CD14-positive monocyte (primary cell): ENCODE results near the gene PBX3. TPM values are rescaled to one million over a fixed set of nuclear protein-coding genes. Genes with fewer than 3 reads are reported as not detected.

Experiments
- DNase-seq, 3 donors: peaks; one replicate each; pipeline ENCODE4 v3.0.0-alpha.2; 2011 to 2022
- H2AFZ ChIP-seq: 2 replicates; pipeline ENCODE4 v1.6.0; 2012; ENCODE audit warnings: mild to moderate bottlenecking, low read depth, low read length, inconsistent platforms; ENCODE audit not compliant: insufficient read depth, poor library complexity, severe bottlenecking
- H3K27ac ChIP-seq, 2 donors: 1 replicate in 1 of 2; 2 replicates in 1 of 2; pipeline ENCODE4 v1.5.1; 2012 to 2013; ENCODE audit warnings: low read length in 2 of 2, control low read depth in 1 of 2, inconsistent platforms in 1 of 2, low read depth in 1 of 2, mild to moderate bottlenecking in 1 of 2
- H3K27me3 ChIP-seq, 2 donors: one replicate each; pipeline versions ENCODE4 v1.6.0 to v1.6.1; 2011 to 2013; ENCODE audit warnings: low read length in 2 of 2; ENCODE audit not compliant: control insufficient read depth in 2 of 2, insufficient read depth in 2 of 2
- H3K36me3 ChIP-seq, 2 donors: replicated peaks in 1 of 2; 1 replicate in 1 of 2; 2 replicates in 1 of 2; pipeline versions ENCODE4 v1.5.1 to v1.6.1; 2012 to 2013; ENCODE audit warnings: low read length in 2 of 2, control low read depth in 1 of 2, inconsistent platforms in 1 of 2, mild to moderate bottlenecking in 1 of 2; ENCODE audit not compliant: insufficient read depth in 2 of 2, control insufficient read depth in 1 of 2
- H3K4me1 ChIP-seq, 2 donors: 1 replicate in 1 of 2; 2 replicates in 1 of 2; pipeline versions ENCODE4 v1.5.1 to v1.6.1; 2012 to 2013; ENCODE audit warnings: low read length in 2 of 2, control low read depth in 1 of 2, inconsistent platforms in 1 of 2, mild to moderate bottlenecking in 1 of 2, moderate library complexity in 1 of 2; ENCODE audit not compliant: insufficient read depth in 2 of 2, control insufficient read depth in 1 of 2
- H3K4me2 ChIP-seq: replicated peaks from 2 replicates; pipeline ENCODE3; 2012; ENCODE audit warnings: low read length, moderate library complexity, mild to moderate bottlenecking; ENCODE audit not compliant: poor library complexity, severe bottlenecking; ENCODE audit errors: extremely low read depth
- H3K4me3 ChIP-seq, 3 experiments: fragments of 200-600 bp in 1 of 3; sonication (generic) in 1 of 3; replicated peaks in 1 of 3; 1 replicate in 2 of 3; 2 replicates in 1 of 3; pipeline ENCODE4 v1.5.1; 2011 to 2013; ENCODE audit warnings: low read length in 3 of 3, mild to moderate bottlenecking in 3 of 3, control low read depth in 2 of 3, low read depth in 2 of 3, inconsistent platforms in 1 of 3, moderate library complexity in 1 of 3
- H3K79me2 ChIP-seq: 2 replicates; pipeline ENCODE4 v1.6.0; 2012; ENCODE audit warnings: mild to moderate bottlenecking, control low read depth, inconsistent platforms, low read length, moderate library complexity; ENCODE audit not compliant: insufficient read depth
- H3K9ac ChIP-seq: 2 replicates; pipeline ENCODE4 v1.6.0; 2017; ENCODE audit warnings: low read length, mild to moderate bottlenecking; ENCODE audit not compliant: insufficient read depth, poor library complexity, severe bottlenecking
- H3K9me3 ChIP-seq, 2 donors: replicated peaks in 1 of 2; 1 replicate in 1 of 2; 2 replicates in 1 of 2; pipeline versions ENCODE4 v1.5.1 to v1.6.1; 2012 to 2013; ENCODE audit warnings: low read length in 2 of 2, control low read depth in 1 of 2; ENCODE audit not compliant: control insufficient read depth in 1 of 2, insufficient read depth in 1 of 2
- H4K20me1 ChIP-seq: 2 replicates; pipeline ENCODE4 v1.6.0; 2012; ENCODE audit warnings: mild to moderate bottlenecking, low read length, control low read depth, moderate library complexity; ENCODE audit not compliant: insufficient read depth
- H3K27ac Mint-ChIP-seq, 7 donors: one replicate each; pipeline ENCODE4 v1.8.0; 2020; ENCODE audit warnings: mild to moderate bottlenecking in 7 of 7, mixed read lengths in 7 of 7, moderate library complexity in 6 of 7, inconsistent platforms in 2 of 7
- H3K27me3 Mint-ChIP-seq, 3 donors: one replicate each; pipeline ENCODE4 v1.8.0; 2021 to 2022; ENCODE audit warnings: low read depth in 3 of 3, mild to moderate bottlenecking in 3 of 3, mixed read lengths in 3 of 3, moderate library complexity in 3 of 3, inconsistent platforms in 1 of 3
- H3K36me3 Mint-ChIP-seq, 2 donors: one replicate each; pipeline ENCODE4 v1.8.0; 2020; ENCODE audit warnings: mixed read lengths in 2 of 2, inconsistent platforms in 1 of 2, mild to moderate bottlenecking in 1 of 2
- H3K4me1 Mint-ChIP-seq: one replicate; pipeline ENCODE4 v1.8.0; 2020; ENCODE audit warnings: mild to moderate bottlenecking, mixed read lengths
- H3K4me3 Mint-ChIP-seq, 2 donors: one replicate each; pipeline ENCODE4 v1.8.0; 2020; ENCODE audit warnings: mild to moderate bottlenecking in 2 of 2, mixed read lengths in 2 of 2, moderate library complexity in 1 of 2
- H3K9me3 Mint-ChIP-seq, 7 donors: one replicate each; pipeline ENCODE4 v1.8.0; 2020 to 2022; ENCODE audit warnings: mixed read lengths in 7 of 7, mild to moderate bottlenecking in 6 of 7, moderate library complexity in 6 of 7, inconsistent platforms in 2 of 7
- CTCF ChIP-seq: fragments of 200-600 bp; IDR thresholded peaks from one replicate; pipeline ENCODE4 v1.8.0; 2022; ENCODE audit warnings: antibody characterized with exemption, mild to moderate bottlenecking
- WGBS: methylation state at CpG from one replicate; pipeline ENCODE4 v1.1.5; 2013; ENCODE audit warnings: missing lambda C conversion rate; ENCODE audit not compliant: insufficient coverage; 5-methylcytosine and 5-hydroxymethylcytosine counted together
- intact Hi-C, 2 donors: fragments of 100-400 bp; cut with micrococcal nuclease; formaldehyde crosslinking; loops; one replicate each; pipeline versions ENCODE4 v1.15.0 to v1.15.1; 2023
- polyA plus RNA-seq, 3 donors: library from polyadenylated mRNA; depleted of rRNA in 1 of 3; unstranded in 2 of 3; stranded (reverse) in 1 of 3; fragments of 300-500 nt in 2 of 3; fragments of >200 nt in 1 of 3; fragmentation: Illumina TruSeq in 2 of 3; gene quantifications; 1 replicate in 2 of 3; 2 replicates in 1 of 3; pipeline ENCODE4 v1.2.3, GENCODE V29; 2012 to 2021

PBX3 gene
- polyA plus RNA-seq, 3 donors, result 6.6 to 22.7 (median 7.1) TPM

- H3K4me1 ChIP-seq, result peaks cover 0 to 3% of the 10 kb centered on the region in 2 donors
- Mint-ChIP-seq H3K36me3 (peaks cover 2 to 4% of the 10 kb centered on the region in 2 donors), H3K4me1 (peaks cover 8% of the 10 kb centered on the region), H3K9me3 (no peaks in the 10 kb centered on the region), H3K27ac (no peak overlapping the region), H3K4me3 (no peak overlapping the region), H3K27me3 (no peaks in the 10 kb centered on the region)
- no peak overlapping the region for H2AFZ ChIP-seq
- no peaks in the 10 kb centered on the region for H4K20me1 ChIP-seq
- no peak overlapping the region for H3K4me2 ChIP-seq
- no peak for TF ChIP-seq CTCF
- H3K9me3 ChIP-seq, result no peaks in the 10 kb centered on the region
- no peak overlapping the region for H3K4me3 ChIP-seq
- H3K27ac ChIP-seq, result no peak overlapping the region
- no peak for DNase-seq
- no peaks in the 10 kb centered on the region for H3K36me3 ChIP-seq
- no peaks in the 10 kb centered on the region for H3K27me3 ChIP-seq
- no peak overlapping the region for H3K9ac ChIP-seq
- H3K79me2 ChIP-seq, result peaks cover 6% of the 10 kb centered on the region
- intact Hi-C loops, result no loop called here
- no CpG with 5 or more reads among the region's 1 CpG for WGBS
Observed at GRCh38 chr9:125815568-125815967, 68.4 kb downstream of the PBX3 start.

- Histone ChIP-seq H3K4me1 (peaks cover 0 to 11% of the 10 kb centered on the region in 2 donors), H3K27me3 (no peaks in the 10 kb centered on the region), H2AFZ (no peak overlapping the region), H3K36me3 (no peaks in the 10 kb centered on the region), H3K4me2 (no peak overlapping the region), H3K79me2 (peaks cover 6% of the 10 kb centered on the region), H3K9me3 (no peaks in the 10 kb centered on the region), H4K20me1 (no peaks in the 10 kb centered on the region), H3K9ac (no peak overlapping the region), H3K27ac (no peak overlapping the region), H3K4me3 (no peak overlapping the region)
- no peak for DNase-seq
- Mint-ChIP-seq H3K4me1 (peaks cover 13% of the 10 kb centered on the region), H3K9me3 (no peaks in the 10 kb centered on the region), H3K27ac (no peak overlapping the region), H3K36me3 (peaks cover 0 to 3% of the 10 kb centered on the region in 2 donors), H3K27me3 (no peaks in the 10 kb centered on the region), H3K4me3 (no peak overlapping the region)
- TF ChIP-seq CTCF, result no peak
- no CpG with 5 or more reads among the region's 5 CpGs for WGBS
- intact Hi-C loops, result no loop called here
Observed at GRCh38 chr9:125816321-125816720, 69.1 kb downstream of the PBX3 start.
